Activated CD4-positive, alpha-beta T cell treated with anti-CD3 and anti-CD28 coated beads, Interleukin-2, amount 50 U/mL, for 24 hours (primary cell): ENCODE measurements around the gene PXN.
"Not testable (repeated sequence)": the region's sequence is repeated elsewhere in the genome, so short reads cannot be mapped to it uniquely, and the experiment has no call there.

ENCODE experiments used
- DNase-seq, 2 donors: peaks; one replicate each; pipeline ENCODE4 v3.0.0-alpha.2; 2020; ENCODE audit warnings: low read depth in 1 of 2, low spot score in 1 of 2

PXN gene

DNA sequence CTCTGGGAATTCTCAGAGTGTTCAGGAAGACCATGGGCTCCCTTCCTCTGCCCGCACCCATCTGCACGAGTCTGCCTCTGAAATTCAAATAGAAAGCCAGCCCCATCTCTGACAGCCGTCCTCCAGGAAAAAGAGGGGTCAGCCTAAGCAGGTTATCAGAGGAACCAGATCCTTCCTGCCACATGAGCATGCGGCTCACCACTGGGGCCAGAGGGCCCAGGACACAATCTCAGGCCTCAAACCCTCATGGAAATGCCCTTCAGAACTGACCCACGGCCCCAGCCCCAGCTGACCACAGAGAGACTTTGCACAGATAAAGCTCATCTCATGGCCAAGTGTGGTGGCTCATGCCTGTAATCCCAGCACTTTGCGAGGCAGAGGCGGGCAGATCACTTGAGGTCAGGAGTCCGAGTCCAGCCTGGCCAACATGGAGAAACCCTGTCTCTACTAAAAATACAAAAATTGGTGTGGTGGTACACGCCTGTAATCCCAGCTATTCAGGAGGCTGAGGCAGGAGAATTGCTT lies 23.2 kb downstream of the PXN start:
- DNase-seq = no peak

DNA sequence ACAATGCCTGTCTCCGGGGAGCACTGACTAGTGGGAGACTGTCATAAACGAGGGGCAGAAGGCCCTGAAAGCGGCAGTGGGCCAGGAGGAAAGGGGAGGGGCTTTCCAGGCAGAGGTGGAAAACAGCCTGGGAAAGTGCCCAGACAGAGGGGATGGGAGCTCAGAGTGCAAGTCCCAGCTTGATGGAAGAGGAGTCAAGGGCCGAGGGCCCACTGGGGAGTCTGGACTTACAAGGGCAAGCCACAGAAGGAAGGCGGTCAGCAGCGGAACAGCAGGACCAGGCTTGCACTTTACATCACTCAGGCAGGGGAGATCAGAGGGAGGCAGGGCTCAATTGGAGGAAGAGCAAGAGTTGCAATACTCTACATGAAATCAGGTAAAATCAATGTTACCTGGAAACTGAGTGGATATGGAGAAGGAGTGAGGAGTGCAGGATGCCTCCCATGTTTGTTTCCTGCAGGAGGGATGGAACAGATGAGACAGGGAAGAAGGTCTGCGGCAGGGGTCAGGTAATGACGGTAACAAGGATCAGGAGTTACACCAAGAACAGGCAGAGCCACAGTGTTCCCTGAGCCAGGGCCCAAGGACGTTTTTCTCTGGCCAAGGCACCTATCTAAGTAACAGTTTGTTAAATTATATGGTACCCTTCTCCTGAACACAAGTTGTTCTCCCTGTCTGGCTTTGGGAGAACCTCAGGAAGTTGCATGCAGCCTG lies 23.8 kb downstream of the PXN start:
- no peak for DNase-seq

DNA sequence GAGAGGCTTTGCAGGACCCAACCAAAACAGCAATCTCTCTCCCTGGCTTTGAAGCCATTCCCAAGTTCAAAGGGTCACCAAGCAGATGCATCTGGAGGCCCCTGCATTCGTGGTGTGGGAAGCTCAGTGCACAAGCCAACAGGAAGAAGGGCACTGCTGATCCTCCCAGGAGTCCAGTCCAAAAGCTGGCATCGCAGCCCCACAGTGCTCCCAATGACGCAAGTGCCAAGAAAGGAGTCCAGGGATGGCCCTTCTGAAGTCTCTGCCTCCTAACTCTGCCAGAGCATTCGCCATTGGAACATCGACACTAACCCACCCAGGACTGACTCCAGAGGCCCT lies 25.1 kb downstream of the PXN start:
- DNase-seq = no peak

DNA sequence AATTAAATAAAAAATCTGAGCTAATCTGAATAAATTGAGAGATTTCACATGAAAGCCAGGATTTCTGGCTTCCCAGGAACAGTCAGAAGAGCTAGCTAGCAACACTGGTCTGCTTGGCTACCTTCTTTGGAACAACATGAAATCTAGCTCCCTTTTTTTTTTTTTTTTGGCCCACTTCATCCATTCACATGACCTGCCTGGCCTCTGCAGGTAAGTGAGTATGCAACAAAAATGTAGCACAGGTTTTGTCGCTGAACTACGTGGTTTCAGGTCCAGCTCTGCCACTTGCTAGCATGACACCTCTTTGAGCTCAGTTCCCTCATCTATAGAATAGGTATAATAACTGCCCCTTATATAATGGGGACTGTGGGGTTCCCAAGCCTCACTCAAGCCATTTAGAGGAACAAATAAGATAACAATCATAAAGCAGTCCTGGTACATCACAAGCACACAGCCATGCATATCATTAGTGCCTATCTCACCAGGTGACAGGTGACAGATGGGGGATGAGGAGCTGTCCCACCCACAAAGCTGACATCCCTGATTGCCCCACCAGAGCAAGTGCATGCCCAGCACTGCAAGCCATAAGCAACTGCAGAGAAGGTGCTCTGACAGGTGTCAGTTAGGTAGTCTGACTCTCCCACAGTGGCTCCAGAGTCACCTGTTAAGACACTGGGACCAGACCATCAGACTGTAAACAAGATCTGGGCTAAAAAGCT lies 25.6 kb downstream of the PXN start:
- DNase-seq = no peak

- DNase-seq = no peak
Observed at GRCh38 chr12:120238839-120239445, 26.6 kb downstream of the PXN start.

GRCh38 chr12:120238217-120238616 lies 27.3 kb downstream of the PXN start:
- DNase-seq = no peak

- DNase-seq = no peak
Observed at GRCh38 chr12:120237360-120238171, 28.0 kb downstream of the PXN start.

- DNase-seq = not testable (repeated sequence)
Observed at GRCh38 chr12:120236809-120237208, 28.7 kb downstream of the PXN start.

- no peak for DNase-seq
Observed at GRCh38 chr12:120235369-120236323, 29.9 kb downstream of the PXN start.

GRCh38 chr12:120234643-120235368 lies 30.7 kb downstream of the PXN start:
- no peak for DNase-seq

- DNase-seq = peak; percentile 48 to 76
Observed at GRCh38 chr12:120231316-120232011, 34.1 kb downstream of the PXN start.

DNA sequence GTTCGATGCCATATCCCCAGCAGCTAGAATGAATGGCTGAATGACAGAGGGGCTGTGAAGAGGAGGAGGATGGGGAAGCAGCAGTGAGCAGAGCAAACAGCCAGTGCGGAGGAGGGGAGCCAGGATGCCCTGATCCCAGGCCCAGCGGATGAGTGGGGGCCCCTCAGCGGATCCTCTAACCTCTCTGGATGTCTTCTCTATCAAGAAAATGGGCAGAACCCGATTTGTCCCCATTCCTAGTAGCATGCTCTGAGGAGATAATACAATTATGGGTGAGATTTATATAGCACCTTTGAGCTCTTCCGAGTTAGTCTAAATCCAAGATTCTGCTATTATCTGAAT lies 34.6 kb downstream of the PXN start:
- no peak for DNase-seq

DNA sequence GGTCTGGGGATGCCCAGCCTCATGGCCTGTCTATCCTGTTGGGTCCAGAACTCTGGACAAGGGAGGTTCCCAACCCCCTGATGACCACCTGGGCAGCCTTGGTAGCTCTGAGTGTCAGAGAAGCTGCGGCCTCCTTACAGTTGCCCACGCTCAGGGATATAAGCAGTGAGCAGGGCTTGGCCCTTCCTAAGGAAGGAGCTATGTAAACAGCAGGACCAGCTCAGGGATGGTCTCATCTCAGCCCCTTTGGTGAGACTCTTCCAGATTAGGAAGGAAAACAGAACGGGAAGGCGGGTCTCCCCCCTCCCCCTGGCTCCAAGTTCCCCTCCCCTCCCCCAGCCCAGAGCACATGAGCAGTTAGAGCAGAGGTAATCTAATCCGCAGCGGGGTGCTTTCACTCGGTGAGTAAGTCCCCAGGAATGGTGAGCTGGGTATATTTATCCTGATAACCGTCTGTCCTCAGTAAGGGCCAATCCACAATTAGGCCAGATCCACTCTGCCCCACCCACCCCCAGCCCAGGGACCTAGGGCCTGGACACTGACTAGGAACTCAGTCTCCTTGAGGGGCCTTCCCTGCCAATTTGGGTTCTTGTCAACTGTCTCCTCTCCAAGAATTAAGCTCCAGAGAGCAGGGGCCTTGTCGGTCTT lies 35.1 kb downstream of the PXN start:
- no peak for DNase-seq

- DNase-seq = no peak
Observed at GRCh38 chr12:120229487-120230325, 35.8 kb downstream of the PXN start.

DNA sequence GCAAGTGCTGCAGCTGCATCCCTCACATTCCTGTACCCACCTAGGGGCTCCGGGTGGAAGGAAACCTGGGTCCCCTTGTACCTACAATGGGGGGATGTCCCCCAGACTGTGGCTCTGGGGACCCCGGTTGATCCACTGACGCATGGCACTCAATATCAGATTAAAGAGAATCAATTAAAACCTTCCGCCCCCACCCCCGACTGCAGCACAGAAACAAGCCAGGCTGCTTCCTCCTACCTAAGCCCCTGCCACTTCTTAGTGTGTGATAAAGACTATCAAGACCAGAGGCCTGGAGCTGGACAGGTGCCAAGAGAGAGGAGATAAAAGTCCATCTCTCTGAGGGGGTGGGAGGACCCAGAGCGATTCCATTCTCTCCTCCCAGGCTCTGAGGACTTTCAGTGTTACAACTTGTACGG lies 36.5 kb downstream of the PXN start:
- DNase-seq = no peak

GRCh38 chr12:120228291-120229070 lies 37.0 kb downstream of the PXN start:
- peak; percentile 73 to 88 for DNase-seq

DNA sequence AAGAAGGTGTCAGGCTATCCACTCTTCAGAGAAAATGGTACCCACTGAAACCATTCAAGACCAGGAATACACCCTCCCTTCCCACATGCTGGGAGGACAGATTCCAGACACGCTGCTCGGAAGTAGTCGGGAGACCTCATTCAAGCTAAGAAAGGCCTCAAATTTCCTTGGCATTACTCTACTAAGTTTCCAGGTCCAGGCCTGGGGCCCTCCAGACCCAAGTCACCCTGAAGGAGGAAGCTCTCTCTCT lies 37.6 kb downstream of the PXN start:
- no peak for DNase-seq
